Osteocyte (in vitro differentiated cells): Measurements from ENCODE around the gene TSC22D1. TPM values are rescaled to one million over a fixed set of nuclear protein-coding genes. Genes with fewer than 3 reads are reported as not detected.
A peak's percentile ranks its signal among the peaks of the same experiment; 100 is the strongest.

Source experiments
- DNase-seq: peaks from one replicate; pipeline ENCODE4 v3.0.0; 2021; ENCODE audit warnings: mixed read lengths; ENCODE audit not compliant: unreplicated experiment; ENCODE audit errors: extremely low spot score
- H3K27ac Mint-ChIP-seq: one replicate; pipeline ENCODE4 v1.8.0; 2021; ENCODE audit warnings: mild to moderate bottlenecking, mixed read lengths; ENCODE audit not compliant: unreplicated experiment
- H3K27me3 Mint-ChIP-seq: one replicate; pipeline ENCODE4 v1.8.0; 2021; ENCODE audit warnings: mixed read lengths; ENCODE audit not compliant: unreplicated experiment
- H3K36me3 Mint-ChIP-seq: one replicate; pipeline ENCODE4 v1.8.0; 2021; ENCODE audit warnings: mixed read lengths; ENCODE audit not compliant: unreplicated experiment
- H3K4me1 Mint-ChIP-seq: one replicate; pipeline ENCODE4 v1.8.0; 2021; ENCODE audit warnings: mixed read lengths; ENCODE audit not compliant: unreplicated experiment
- H3K4me3 Mint-ChIP-seq: one replicate; pipeline ENCODE4 v1.8.0; 2021; ENCODE audit warnings: mild to moderate bottlenecking, moderate library complexity, mixed read lengths; ENCODE audit not compliant: unreplicated experiment
- H3K9me3 Mint-ChIP-seq: one replicate; pipeline ENCODE4 v1.8.0; 2021; ENCODE audit warnings: mixed read lengths; ENCODE audit not compliant: unreplicated experiment
- total RNA-seq: library from RNA; stranded (reverse); gene quantifications from 2 replicates; pipeline ENCODE4 v1.2.1, GENCODE V29; 2021
- TF ChIP-seq, protein P1 (sequence below): fragments of 200-600 bp; sonication (generic); IDR thresholded peaks from 2 replicates; pipeline ENCODE4 v1.5.0; 2021; ENCODE audit warnings: antibody characterized with exemption, mild to moderate bottlenecking, moderate library complexity

Gene TSC22D1
- total RNA-seq, 1 donor from 2014 or later: 118 TPM

DNA sequence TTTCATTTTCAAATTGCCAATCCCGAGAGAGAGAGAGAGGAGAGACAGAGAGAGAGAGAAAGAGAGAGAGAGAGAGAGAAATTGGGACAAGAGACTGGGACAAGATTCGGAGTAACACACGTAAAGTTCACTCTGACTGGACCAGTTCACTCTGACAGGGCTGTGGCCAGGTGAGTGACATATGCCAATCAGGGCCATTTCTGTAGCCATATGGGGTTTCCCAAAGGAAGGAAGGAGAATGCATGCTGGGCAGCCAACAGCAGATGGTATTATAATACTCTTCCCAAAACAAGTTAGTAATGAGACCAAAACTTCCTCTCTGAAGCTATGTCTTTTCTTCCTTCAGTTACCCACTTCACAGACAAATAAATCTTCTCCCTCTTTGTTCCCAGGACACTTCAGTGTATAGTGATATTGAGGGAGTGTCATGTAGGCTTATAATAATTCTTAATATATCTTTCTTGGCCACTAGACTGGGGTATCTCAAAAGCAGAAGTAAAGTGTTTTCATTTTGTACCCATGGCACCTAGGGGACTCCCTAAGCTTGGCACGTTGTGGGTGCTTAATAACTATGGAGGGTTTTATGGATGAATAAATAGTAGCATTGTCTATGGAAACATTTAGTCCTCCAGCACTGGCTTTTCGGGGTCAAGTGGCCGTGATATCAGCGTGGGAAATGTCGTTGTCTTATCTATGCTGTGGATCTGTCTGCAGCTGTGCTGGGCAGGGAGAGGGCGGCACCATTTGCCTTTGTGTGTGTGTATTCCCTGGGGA, 150.9 kb downstream of the TSC22D1 start:
- Mint-ChIP-seq H3K4me3 (no peak overlapping the region), H3K9me3 (peaks cover 3% of the 10 kb centered on the region), H3K4me1 (no peaks in the 10 kb centered on the region), H3K36me3 (peaks cover 7% of the 10 kb centered on the region), H3K27ac (no peak overlapping the region), H3K27me3 (peaks cover 3% of the 10 kb centered on the region)
- TF ChIP-seq, protein P1, sequence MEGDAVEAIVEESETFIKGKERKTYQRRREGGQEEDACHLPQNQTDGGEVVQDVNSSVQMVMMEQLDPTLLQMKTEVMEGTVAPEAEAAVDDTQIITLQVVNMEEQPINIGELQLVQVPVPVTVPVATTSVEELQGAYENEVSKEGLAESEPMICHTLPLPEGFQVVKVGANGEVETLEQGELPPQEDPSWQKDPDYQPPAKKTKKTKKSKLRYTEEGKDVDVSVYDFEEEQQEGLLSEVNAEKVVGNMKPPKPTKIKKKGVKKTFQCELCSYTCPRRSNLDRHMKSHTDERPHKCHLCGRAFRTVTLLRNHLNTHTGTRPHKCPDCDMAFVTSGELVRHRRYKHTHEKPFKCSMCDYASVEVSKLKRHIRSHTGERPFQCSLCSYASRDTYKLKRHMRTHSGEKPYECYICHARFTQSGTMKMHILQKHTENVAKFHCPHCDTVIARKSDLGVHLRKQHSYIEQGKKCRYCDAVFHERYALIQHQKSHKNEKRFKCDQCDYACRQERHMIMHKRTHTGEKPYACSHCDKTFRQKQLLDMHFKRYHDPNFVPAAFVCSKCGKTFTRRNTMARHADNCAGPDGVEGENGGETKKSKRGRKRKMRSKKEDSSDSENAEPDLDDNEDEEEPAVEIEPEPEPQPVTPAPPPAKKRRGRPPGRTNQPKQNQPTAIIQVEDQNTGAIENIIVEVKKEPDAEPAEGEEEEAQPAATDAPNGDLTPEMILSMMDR: no peak
- DNase-seq: no peak

DNA sequence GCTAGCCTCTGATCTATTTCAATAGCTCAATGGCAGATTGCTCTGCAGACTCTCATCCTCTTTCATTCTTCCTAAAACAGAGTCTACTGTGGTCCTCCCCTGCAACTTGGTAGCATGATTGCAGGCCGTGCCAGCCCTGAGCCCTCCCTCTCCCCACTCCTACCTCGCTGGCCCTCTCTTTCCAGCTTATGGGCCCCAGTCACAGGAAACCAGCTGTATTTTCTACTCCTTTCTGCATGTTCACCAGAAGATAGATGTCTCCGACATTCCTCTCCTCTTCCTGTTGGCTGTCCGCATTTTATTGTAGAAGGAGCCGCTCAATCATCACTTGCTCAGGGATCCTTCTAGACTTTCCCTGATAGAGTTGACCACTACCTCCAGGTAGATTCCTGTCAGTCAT, 152.3 kb downstream of the TSC22D1 start:
- Mint-ChIP-seq H3K4me1 (no peaks in the 10 kb centered on the region), H3K27me3 (peaks cover 3% of the 10 kb centered on the region), H3K27ac (no peak overlapping the region), H3K4me3 (no peak overlapping the region), H3K36me3 (peaks cover 7% of the 10 kb centered on the region), H3K9me3 (peaks cover 3% of the 10 kb centered on the region)
- DNase-seq: peak; percentile 67
- TF ChIP-seq, protein P1: no peak

DNA sequence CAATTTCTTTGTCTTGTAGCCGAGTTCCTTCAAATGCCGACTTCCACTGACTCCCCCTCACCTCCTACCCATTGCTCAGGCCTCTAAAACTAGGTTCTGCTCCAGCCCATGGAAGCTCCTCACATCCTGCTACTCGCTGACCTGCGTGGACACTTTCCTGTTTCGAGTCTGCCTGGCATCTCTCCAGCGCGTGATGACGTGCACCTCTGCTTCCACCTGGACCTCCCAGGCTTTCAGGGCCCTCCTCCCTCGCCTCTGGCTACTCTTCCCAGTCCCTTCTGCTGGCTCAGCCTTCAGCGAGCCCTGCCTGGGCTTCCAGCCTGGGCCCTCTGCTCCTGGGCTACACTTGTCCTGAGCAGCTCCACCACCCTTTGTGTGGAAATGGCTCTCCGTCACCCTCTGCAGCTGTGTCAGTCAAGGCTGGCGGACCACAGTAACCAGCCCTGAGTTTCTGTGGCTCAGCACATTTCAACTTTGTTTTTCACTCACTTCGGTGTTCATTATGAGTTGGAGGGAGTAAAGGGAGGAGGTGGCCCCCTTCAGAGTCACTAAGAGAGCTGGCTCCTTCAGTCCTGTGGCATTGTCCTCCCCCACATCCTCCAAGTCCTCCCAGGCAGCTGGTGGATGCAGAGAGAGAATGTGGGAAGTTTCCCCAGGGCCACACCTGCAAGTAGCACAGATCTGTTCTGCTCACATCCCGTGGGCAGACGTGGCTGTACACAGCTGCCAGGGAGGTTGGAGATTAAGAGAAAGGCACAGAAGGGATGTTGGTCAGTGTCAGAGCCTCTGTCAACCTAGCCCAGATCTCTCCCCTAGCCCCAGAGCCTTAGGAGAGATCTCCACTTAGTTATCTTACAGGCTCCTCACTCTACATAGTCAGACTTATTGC, 153.1 kb downstream of the TSC22D1 start:
- Mint-ChIP-seq H3K9me3 (peaks cover 3% of the 10 kb centered on the region), H3K27ac (no peak overlapping the region), H3K27me3 (peaks cover 3% of the 10 kb centered on the region), H3K36me3 (peaks cover 3% of the 10 kb centered on the region), H3K4me3 (no peak overlapping the region), H3K4me1 (no peaks in the 10 kb centered on the region)
- peak; percentile 77 for DNase-seq
- TF ChIP-seq, protein P1: no peak

DNA sequence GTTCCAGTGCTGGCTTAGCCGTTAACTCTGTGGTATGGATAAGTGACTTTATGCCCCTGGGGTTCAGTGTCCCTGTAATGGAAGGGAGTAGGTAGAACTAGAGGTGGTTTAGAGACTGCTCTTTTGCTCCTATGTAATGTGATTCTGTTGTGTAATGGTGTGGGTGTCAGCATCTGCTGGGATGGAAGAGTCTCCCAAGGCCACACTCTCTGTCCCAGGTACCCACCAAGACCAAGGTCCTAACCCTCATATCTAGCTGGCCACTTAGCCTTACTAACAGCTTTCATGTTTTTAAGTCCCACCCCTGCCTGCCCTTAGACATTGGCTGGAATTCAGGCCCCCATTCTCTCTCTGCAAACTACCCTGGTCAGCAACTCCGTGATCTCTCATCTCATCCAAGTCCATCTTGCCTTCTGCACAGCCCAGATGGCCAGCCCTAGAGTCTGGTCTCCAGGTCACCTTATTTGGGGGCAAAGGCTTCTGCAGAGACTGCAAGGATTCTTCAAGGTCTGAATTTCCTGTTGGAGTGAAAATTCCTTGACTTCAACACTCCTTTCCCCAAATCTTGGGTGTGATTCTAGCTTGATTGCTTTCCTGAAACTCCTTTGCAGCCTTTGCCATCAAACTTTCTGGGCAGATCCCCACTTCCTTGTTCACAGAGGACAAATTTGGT, 154.1 kb downstream of the TSC22D1 start:
- H3K27ac Mint-ChIP-seq: no peak overlapping the region
- H3K27me3 Mint-ChIP-seq: peaks cover 3% of the 10 kb centered on the region

More for the DNA sequence above, 154.1 kb downstream of the TSC22D1 start:
- TF ChIP-seq, protein P1: no peak
- H3K4me3 Mint-ChIP-seq: no peak overlapping the region
- DNase-seq: peak; percentile 51
- no peaks in the 10 kb centered on the region for H3K36me3 Mint-ChIP-seq
- H3K9me3 Mint-ChIP-seq: no peaks in the 10 kb centered on the region
- H3K4me1 Mint-ChIP-seq: no peaks in the 10 kb centered on the region
